RWPE2 (cell line): ENCODE results near the gene PPEF1.

Experiments
- ATAC-seq: fragments of 200-7000 bp; cut with Tn5 transposase; 3 replicates; pipeline ENCODE4 v1.9.1; 2021; ENCODE audit warnings: low read depth
- DNase-seq: peaks from one replicate; pipeline ENCODE4 v3.0.0-alpha.2; 2020; ENCODE audit warnings: low spot score
- H3K27ac ChIP-seq: fragments of 450-650 bp; 2 replicates; pipeline ENCODE4 v1.5.1; 2017; ENCODE audit warnings: mild to moderate bottlenecking; ENCODE audit not compliant: poor library complexity, severe bottlenecking
- H3K27me3 ChIP-seq: fragments of 250-450 bp; sonication (Bioruptor Pico); 2 replicates; pipeline ENCODE4 v1.5.1; 2021; ENCODE audit warnings: mild to moderate bottlenecking, moderate library complexity; ENCODE audit not compliant: insufficient read depth, poor library complexity, severe bottlenecking
- H3K36me3 ChIP-seq: fragments of 250-450 bp; sonication (Bioruptor Pico); 2 replicates; pipeline ENCODE4 v1.5.1; 2020; ENCODE audit warnings: low read depth, mild to moderate bottlenecking, moderate library complexity
- H3K4me1 ChIP-seq: fragments of 250-450 bp; sonication (Bioruptor Pico); 2 replicates; pipeline ENCODE4 v1.5.1; 2021; ENCODE audit warnings: mild to moderate bottlenecking, moderate library complexity; ENCODE audit not compliant: insufficient read depth, poor library complexity, severe bottlenecking
- H3K4me3 ChIP-seq: fragments of 250-450 bp; sonication (Bioruptor Pico); 2 replicates; pipeline ENCODE4 v1.5.1; 2021; ENCODE audit warnings: mild to moderate bottlenecking, moderate library complexity; ENCODE audit not compliant: severe bottlenecking
- H3K9me3 ChIP-seq: fragments of 250-450 bp; sonication (Bioruptor Pico); 2 replicates; pipeline ENCODE4 v1.5.1; 2021; ENCODE audit warnings: mild to moderate bottlenecking, moderate library complexity; ENCODE audit not compliant: severe bottlenecking
- CTCF ChIP-seq: fragments of 450-650 bp; IDR thresholded peaks from one replicate; pipeline ENCODE4 v1.5.1; 2017; ENCODE audit warnings: mild to moderate bottlenecking, moderate library complexity; ENCODE audit not compliant: poor library complexity, severe bottlenecking

PPEF1 gene

DNA sequence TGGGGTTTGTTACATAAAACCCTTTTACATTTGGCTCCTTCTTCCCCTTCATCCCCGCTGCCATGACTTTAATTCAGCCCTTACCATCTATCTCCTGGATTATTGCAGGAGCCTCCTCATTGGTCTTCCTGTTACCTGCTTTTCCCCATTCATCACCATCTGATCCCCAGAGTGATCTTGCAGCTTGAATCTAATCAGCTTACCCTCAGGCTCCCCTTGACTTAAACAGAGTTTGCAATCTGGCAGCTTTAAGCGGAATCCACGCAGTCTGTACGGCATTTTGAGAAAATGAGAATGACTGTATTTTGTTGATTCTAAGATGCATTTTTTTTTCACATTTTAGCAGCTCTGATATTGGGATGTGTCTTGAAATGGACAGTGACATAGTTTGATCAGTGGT lies 14.9 kb upstream of the PPEF1 start:
- Histone ChIP-seq H3K4me3 (no peak overlapping the region), H3K27me3 (no peaks in the 10 kb centered on the region), H3K9me3 (no peaks in the 10 kb centered on the region), H3K27ac (no peak overlapping the region), H3K36me3 (no peaks in the 10 kb centered on the region), H3K4me1 (no peaks in the 10 kb centered on the region)
- ATAC-seq (no peak), DNase-seq (no peak)
- no peak for TF ChIP-seq CTCF

- Histone ChIP-seq H3K4me3 (no peak overlapping the region), H3K27ac (no peak overlapping the region), H3K4me1 (peaks cover 3% of the 10 kb centered on the region), H3K27me3 (no peaks in the 10 kb centered on the region), H3K9me3 (no peaks in the 10 kb centered on the region), H3K36me3 (no peaks in the 10 kb centered on the region)
- DNase-seq (no peak), ATAC-seq (no peak)
- TF ChIP-seq CTCF: no peak
These were observed 10.8 kb upstream of the PPEF1 start for GRCh38 chrX:18696653-18697052.

DNA sequence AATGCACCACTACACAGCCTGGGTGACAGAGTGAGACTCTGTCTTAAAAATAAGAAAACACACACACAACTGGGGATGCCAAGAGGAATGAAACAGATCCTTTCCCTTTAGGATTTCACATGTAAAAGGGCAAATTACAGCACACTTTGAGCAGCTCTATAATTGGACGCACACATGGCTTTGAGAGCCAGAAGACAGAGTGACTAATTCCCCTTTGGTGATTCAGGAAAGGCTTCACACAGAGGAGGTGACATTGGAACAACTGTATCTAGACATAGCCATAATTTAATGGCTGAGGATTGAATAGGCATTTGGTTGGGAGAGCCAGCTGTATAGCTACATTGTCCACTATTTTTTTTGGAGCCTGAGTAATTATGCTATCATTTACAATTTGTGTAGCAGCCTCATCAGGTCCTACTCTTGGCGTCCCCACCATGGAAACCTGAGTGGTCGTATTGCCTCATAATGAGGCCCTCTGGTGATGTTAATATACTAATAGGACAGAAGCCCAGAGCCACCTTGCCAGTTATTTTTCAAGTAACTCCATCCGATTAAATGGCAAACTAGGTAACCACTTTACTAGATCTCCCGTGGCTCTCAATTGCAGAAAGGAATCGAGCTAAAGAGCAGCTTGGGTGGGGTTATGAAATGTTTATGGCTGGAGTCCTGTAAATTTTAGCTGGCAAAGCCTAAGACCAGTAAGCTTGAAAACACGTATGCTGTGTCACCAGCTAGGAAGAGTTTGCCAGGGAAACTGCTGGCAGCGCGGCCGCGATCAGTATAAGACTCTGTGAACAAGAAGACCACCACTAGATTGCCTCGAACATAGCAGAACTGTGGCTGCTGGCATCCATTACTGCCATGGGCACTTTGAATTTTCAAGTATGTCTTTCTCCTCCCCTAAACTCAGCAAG lies 8.5 kb upstream of the PPEF1 start:
- H3K9me3 ChIP-seq: no peaks in the 10 kb centered on the region

GRCh38 chrX:18701621-18702361 lies 5.7 kb upstream of the PPEF1 start:
- Histone ChIP-seq H3K36me3 (no peaks in the 10 kb centered on the region), H3K9me3 (no peaks in the 10 kb centered on the region), H3K4me3 (no peak overlapping the region), H3K27me3 (no peaks in the 10 kb centered on the region), H3K27ac (peak overlapping the region; percentile 59), H3K4me1 (peaks cover 18% of the 10 kb centered on the region)
- TF ChIP-seq CTCF: no peak
- DNase-seq (peak; percentile 65), ATAC-seq (peak; percentile 64)

More for the DNA sequence above, 8.5 kb upstream of the PPEF1 start:
- peaks cover 18% of the 10 kb centered on the region for H3K4me1 ChIP-seq
- no peaks in the 10 kb centered on the region for H3K27me3 ChIP-seq
- DNase-seq (no peak), ATAC-seq (no peak)
- no peak overlapping the region for H3K27ac ChIP-seq
- H3K36me3 ChIP-seq: no peaks in the 10 kb centered on the region
- TF ChIP-seq CTCF: no peak
- no peak overlapping the region for H3K4me3 ChIP-seq
